ENCODE measurements around the gene CHCHD3. TPM values are rescaled to one million over a fixed set of nuclear protein-coding genes. Genes with fewer than 3 reads are reported as not detected.

Gene CHCHD3
- total RNA-seq, 1 experiment from 2014 or later, result 138 TPM

GRCh38 chr7:133081119-133081598 is 731 bp downstream of the CHCHD3 start:
- no peak for DNase-seq (ENCODE audit: extremely low read depth, low read depth)

- no peak for DNase-seq (ENCODE audit: extremely low read depth, low read depth)
Observed at GRCh38 chr7:133079296-133079695, 2.6 kb downstream of the CHCHD3 start.

GRCh38 chr7:133077394-133077793 is 4.5 kb downstream of the CHCHD3 start:
- DNase-seq (ENCODE audit: extremely low read depth, low read depth), result no peak

GRCh38 chr7:133076142-133076541 is 5.7 kb downstream of the CHCHD3 start:
- no peak for DNase-seq (ENCODE audit: extremely low read depth, low read depth)

- no peak for DNase-seq (ENCODE audit: extremely low read depth, low read depth)
Observed at GRCh38 chr7:133071506-133071905, 10.4 kb downstream of the CHCHD3 start.

- DNase-seq (ENCODE audit: extremely low read depth, low read depth), result no peak
Observed at GRCh38 chr7:133070562-133070961, 11.3 kb downstream of the CHCHD3 start.

- no peak for DNase-seq (ENCODE audit: extremely low read depth, low read depth)
Observed at GRCh38 chr7:133065301-133065700, 16.6 kb downstream of the CHCHD3 start.

- no peak for DNase-seq (ENCODE audit: extremely low read depth, low read depth)
Observed at GRCh38 chr7:133064082-133064820, 17.6 kb downstream of the CHCHD3 start.

GRCh38 chr7:133061792-133062191 is 20.1 kb downstream of the CHCHD3 start:
- no peak for DNase-seq (ENCODE audit: extremely low read depth, low read depth)

- no peak for DNase-seq (ENCODE audit: extremely low read depth, low read depth)
Observed at GRCh38 chr7:133061357-133061756, 20.5 kb downstream of the CHCHD3 start.

GRCh38 chr7:133060004-133060403 is 21.9 kb downstream of the CHCHD3 start:
- no peak for DNase-seq (ENCODE audit: extremely low read depth, low read depth)

GRCh38 chr7:133059263-133059662 is 22.6 kb downstream of the CHCHD3 start:
- DNase-seq (ENCODE audit: extremely low read depth, low read depth), result no peak

- DNase-seq (ENCODE audit: extremely low read depth, low read depth), result no peak
Observed at GRCh38 chr7:133056370-133057238, 25.3 kb downstream of the CHCHD3 start.

- DNase-seq (ENCODE audit: extremely low read depth, low read depth), result no peak
Observed at GRCh38 chr7:133054162-133054840, 27.6 kb downstream of the CHCHD3 start.

- DNase-seq (ENCODE audit: extremely low read depth, low read depth), result peak; percentile 14
Observed at GRCh38 chr7:133053321-133053891, 28.5 kb downstream of the CHCHD3 start.

GRCh38 chr7:133052826-133053225 is 29.1 kb downstream of the CHCHD3 start:
- DNase-seq (ENCODE audit: extremely low read depth, low read depth), result no peak

GRCh38 chr7:133052401-133052756 is 29.5 kb downstream of the CHCHD3 start:
- DNase-seq (ENCODE audit: extremely low read depth, low read depth), result no peak

- DNase-seq (ENCODE audit: extremely low read depth, low read depth), result no peak
Observed at GRCh38 chr7:133051719-133052400, 30.0 kb downstream of the CHCHD3 start.

GRCh38 chr7:133051066-133051465 is 30.8 kb downstream of the CHCHD3 start:
- DNase-seq (ENCODE audit: extremely low read depth, low read depth), result no peak

Data from NCI-H460 (cell line).